HEK293T (cell line): Measurements from ENCODE around the gene TPRA1.

Source experiments
- BHLHE40 ChIP-seq: fragments of 450-650 bp; IDR thresholded peaks from 2 replicates; pipeline ENCODE4 v1.6.1; 2016; ENCODE audit warnings: mild to moderate bottlenecking, moderate library complexity, borderline replicate concordance
- CTBP1 ChIP-seq: fragments of 450-650 bp; IDR thresholded peaks from 2 replicates; pipeline ENCODE4 v1.6.1; 2016; ENCODE audit warnings: borderline replicate concordance
- ELF4 ChIP-seq: fragments of 450-650 bp; IDR thresholded peaks from 2 replicates; pipeline ENCODE4 v1.6.1; 2017; ENCODE audit warnings: antibody characterized with exemption
- FOXA1 ChIP-seq: fragments of 450-650 bp; IDR thresholded peaks from 2 replicates; pipeline ENCODE4 v1.6.1; 2016; ENCODE audit warnings: mild to moderate bottlenecking
- FOXM1 ChIP-seq: fragments of 450-650 bp; IDR thresholded peaks from 2 replicates; pipeline ENCODE4 v1.6.1; 2017; ENCODE audit warnings: mild to moderate bottlenecking, borderline replicate concordance
- LEF1 ChIP-seq: fragments of 450-650 bp; IDR thresholded peaks from 2 replicates; pipeline ENCODE4 v1.6.1; 2017; ENCODE audit warnings: mild to moderate bottlenecking, borderline replicate concordance
- NFRKB ChIP-seq: fragments of 450-650 bp; IDR thresholded peaks from 2 replicates; pipeline ENCODE4 v1.6.1; 2016; ENCODE audit warnings: mild to moderate bottlenecking, moderate library complexity
- PKNOX1 ChIP-seq: fragments of 450-650 bp; IDR thresholded peaks from 2 replicates; pipeline ENCODE4 v1.6.1; 2016
- TARDBP ChIP-seq: fragments of 450-650 bp; IDR thresholded peaks from 2 replicates; pipeline ENCODE4 v1.6.1; 2016

- TF ChIP-seq LEF1: no peak
- no peak for TF ChIP-seq FOXA1
- TF ChIP-seq FOXM1: no peak
- no peak for TF ChIP-seq BHLHE40
- TF ChIP-seq ELF4: no peak
- TF ChIP-seq NFRKB: no peak
- no peak for TF ChIP-seq PKNOX1
- TF ChIP-seq CTBP1: no peak
- TF ChIP-seq TARDBP: no peak
Measured at GRCh38 chr3:127624063-127624462, 33.5 kb upstream of the TPRA1 start.
